Endothelial cell of hepatic sinusoid (primary cell): ENCODE results near the gene UBE2V1.
"Not testable (repeated sequence)": the region's sequence is repeated elsewhere in the genome, so short reads cannot be mapped to it uniquely, and the experiment has no call there.

ENCODE experiments used
- in situ Hi-C: cut with HindIII; loops from 2 replicates; pipeline ENCODE4 v1.10.0; 2017; ENCODE audit warnings: low sequenced_read_pairs

UBE2V1 gene

GRCh38 chr20:50099113-50099512 is 13.8 kb downstream of the UBE2V1 start:
- in situ Hi-C loops = no loop called here

- in situ Hi-C loops = no loop called here
Measured at GRCh38 chr20:50098259-50098658, 14.7 kb downstream of the UBE2V1 start.

- in situ Hi-C loops = no loop called here
Measured at GRCh38 chr20:50097843-50098242, 15.1 kb downstream of the UBE2V1 start.

- in situ Hi-C loops = no loop called here
Measured at GRCh38 chr20:50096237-50096636, 16.7 kb downstream of the UBE2V1 start.

- in situ Hi-C loops = no loop called here
Measured at GRCh38 chr20:50095476-50096078, 17.4 kb downstream of the UBE2V1 start.

- in situ Hi-C loops = loop anchor here (5.0 kb wide), 2 partner anchors 58 to 77 kb away; partner anchors contain the start of gene PEDS1
Measured at GRCh38 chr20:50094522-50094921, 18.4 kb downstream of the UBE2V1 start.

- in situ Hi-C loops = loop anchor here (5.0 kb wide), 2 partner anchors 59 to 76 kb away; partner anchors contain the start of gene PEDS1
Measured at GRCh38 chr20:50093240-50093639, 19.7 kb downstream of the UBE2V1 start.

- in situ Hi-C loops = loop anchor here (5.0 kb wide), 2 partner anchors 60 to 75 kb away; partner anchors contain the start of gene PEDS1
Measured at GRCh38 chr20:50092436-50092835, 20.5 kb downstream of the UBE2V1 start.

GRCh38 chr20:50089787-50090177 is 23.2 kb downstream of the UBE2V1 start:
- in situ Hi-C loops = loop anchor here (5.0 kb wide), 2 partner anchors 63 to 72 kb away; partner anchors contain the start of gene PEDS1

- in situ Hi-C loops = no loop called here
Measured at GRCh38 chr20:50089140-50089786, 23.7 kb downstream of the UBE2V1 start.

GRCh38 chr20:50088022-50088421 is 24.9 kb downstream of the UBE2V1 start:
- in situ Hi-C loops = no loop called here

GRCh38 chr20:50085481-50086365 is 27.2 kb downstream of the UBE2V1 start:
- in situ Hi-C loops = no loop called here

- in situ Hi-C loops = no loop called here
Measured at GRCh38 chr20:50085146-50085480, 27.8 kb downstream of the UBE2V1 start.

GRCh38 chr20:50083034-50083433 is 29.9 kb downstream of the UBE2V1 start:
- in situ Hi-C loops = no loop called here

- in situ Hi-C loops = not testable (repeated sequence)
Measured at GRCh38 chr20:50082056-50082455, 30.9 kb downstream of the UBE2V1 start.

GRCh38 chr20:50077818-50078601 is 34.9 kb downstream of the UBE2V1 start:
- in situ Hi-C loops = loop anchor here (10.0 kb wide), 1 partner anchor 93 kb away; the partner anchor contains the start of gene SNAI1

GRCh38 chr20:50073500-50073899 is 39.5 kb downstream of the UBE2V1 start:
- in situ Hi-C loops = loop anchor here (10.0 kb wide), 1 partner anchor 89 kb away; the partner anchor contains the start of gene SNAI1

GRCh38 chr20:50071039-50071888 is 41.7 kb downstream of the UBE2V1 start:
- in situ Hi-C loops = loop anchor here (10.0 kb wide), 1 partner anchor 86 kb away; the partner anchor contains the start of gene SNAI1

GRCh38 chr20:50070361-50070760 is 42.6 kb downstream of the UBE2V1 start:
- in situ Hi-C loops = loop anchor here (10.0 kb wide), 1 partner anchor 86 kb away; the partner anchor contains the start of gene SNAI1
